HEK293 (cell line): ENCODE data around the gene LGALS1.

Experiments
- CTCF ChIA-PET: fragments of 350-600 bp; formaldehyde crosslinking; extraction: SDS; loops from one replicate; lab custom pipeline; 2021; ENCODE audit warnings: antibody characterized with exemption; lab: Yijun Ruan, JAX
- POLR2A ChIA-PET: fragments of 300-600 bp; formaldehyde crosslinking; extraction: SDS; loops from one replicate; lab custom pipeline; 2020; ENCODE audit warnings: antibody characterized with exemption, inconsistent platforms; lab: Yijun Ruan, JAX
- H3K27ac ChIP-seq: fragments of 200-500 bp; sonication (Bioruptor generic); 2 replicates; pipeline ENCODE4 v1.5.1; 2014; ENCODE audit warnings: low read depth, low read length, control low read depth, inconsistent platforms; ENCODE audit errors: extremely low read depth
- H3K36me3 ChIP-seq, 2 experiments: fragments of 200-500 bp in 1 of 2; sonication (Bioruptor generic) in 1 of 2; 1 replicate in 1 of 2; 2 replicates in 1 of 2; pipeline ENCODE4 v1.5.1; 2014 to 2017; ENCODE audit warnings: inconsistent platforms in 2 of 2, low read length in 2 of 2; ENCODE audit not compliant: control insufficient read depth in 2 of 2, insufficient read depth in 1 of 2
- H3K4me1 ChIP-seq: fragments of 200-500 bp; sonication (Bioruptor generic); 2 replicates; pipeline ENCODE4 v1.5.1; 2014; ENCODE audit warnings: mild to moderate bottlenecking, low read length, inconsistent platforms; ENCODE audit not compliant: control insufficient read depth, insufficient read depth
- H3K4me3 ChIP-seq: 2 replicates; pipeline ENCODE4 v1.5.1; 2011; ENCODE audit warnings: low read depth, mild to moderate bottlenecking, control low read depth, low read length, moderate library complexity
- H3K9me3 ChIP-seq: fragments of 200-500 bp; sonication (Bioruptor generic); 2 replicates; pipeline ENCODE4 v1.5.1; 2014; ENCODE audit warnings: low read depth, low read length, inconsistent platforms; ENCODE audit not compliant: control insufficient read depth, insufficient read depth
- HOXA7 ChIP-seq: sonication (generic); formaldehyde crosslinking; IDR thresholded peaks from 2 replicates; pipeline ENCODE4 v1.8.1; 2022; ENCODE audit warnings: missing genetic modification reagents, borderline replicate concordance
- HOXC10 ChIP-seq: sonication (generic); formaldehyde crosslinking; IDR thresholded peaks from 2 replicates; pipeline ENCODE4 v1.8.1; 2023; ENCODE audit warnings: mild to moderate bottlenecking, missing genetic modification reagents
- KLF1 ChIP-seq: fragments of 450-650 bp; formaldehyde crosslinking; IDR thresholded peaks from 2 replicates; pipeline ENCODE4 v1.5.1; 2016; ENCODE audit warnings: missing biosample characterization, missing genetic modification characterization
- PRDM1 ChIP-seq: fragments of 450-650 bp; formaldehyde crosslinking; IDR thresholded peaks from 2 replicates; pipeline ENCODE4; 2016; ENCODE audit warnings: missing biosample characterization, missing genetic modification characterization
- ZNF112 ChIP-seq: fragments of 450-650 bp; formaldehyde crosslinking; IDR thresholded peaks from 2 replicates; pipeline ENCODE4 v1.5.0; 2017; ENCODE audit warnings: missing biosample characterization, missing genetic modification characterization
- ZNF114 ChIP-seq: fragments of 450-650 bp; formaldehyde crosslinking; IDR thresholded peaks from 2 replicates; pipeline ENCODE4 v1.5.0; 2017; ENCODE audit warnings: missing biosample characterization, missing genetic modification characterization
- ZNF223 ChIP-seq: fragments of 450-650 bp; formaldehyde crosslinking; IDR thresholded peaks from 2 replicates; pipeline ENCODE4 v1.5.1; 2016; ENCODE audit warnings: missing biosample characterization, missing genetic modification characterization
- ZNF366 ChIP-seq: fragments of 450-650 bp; formaldehyde crosslinking; conservative IDR thresholded peaks from 2 replicates; pipeline ENCODE4 v1.5.1; 2016; ENCODE audit warnings: missing biosample characterization, missing genetic modification characterization
- ZNF404 ChIP-seq: fragments of 450-650 bp; formaldehyde crosslinking; IDR thresholded peaks from 2 replicates; pipeline ENCODE4 v1.5.1; 2017; ENCODE audit warnings: missing biosample characterization, missing genetic modification characterization
- ZNF521 ChIP-seq: fragments of 450-650 bp; formaldehyde crosslinking; IDR thresholded peaks from 2 replicates; pipeline ENCODE4 v1.5.1; 2017; ENCODE audit warnings: missing biosample characterization, mild to moderate bottlenecking, missing genetic modification characterization
- ZNF529 ChIP-seq: fragments of 450-650 bp; formaldehyde crosslinking; IDR thresholded peaks from 2 replicates; pipeline ENCODE4 v1.5.1; 2017; ENCODE audit warnings: missing genetic modification characterization, missing biosample characterization; ENCODE audit not compliant: insufficient replicate concordance
- ZNF544 ChIP-seq: fragments of 450-650 bp; formaldehyde crosslinking; IDR thresholded peaks from 2 replicates; pipeline ENCODE4 v1.5.0; 2017; ENCODE audit warnings: missing biosample characterization, missing genetic modification characterization
- ZNF555 ChIP-seq: fragments of 450-650 bp; formaldehyde crosslinking; conservative IDR thresholded peaks from 2 replicates; pipeline ENCODE4 v1.5.1; 2017; ENCODE audit warnings: missing biosample characterization, mild to moderate bottlenecking, missing genetic modification characterization, inconsistent platforms
- TF ChIP-seq, protein P1 (sequence below): fragments of 450-650 bp; formaldehyde crosslinking; IDR thresholded peaks from 2 replicates; pipeline ENCODE4 v1.5.1; 2016; ENCODE audit warnings: missing biosample characterization, missing genetic modification characterization, low read depth
- TF ChIP-seq, protein P2 (sequence below): fragments of 450-650 bp; formaldehyde crosslinking; IDR thresholded peaks from 2 replicates; pipeline ENCODE4 v1.5.1; 2016; ENCODE audit warnings: missing biosample characterization, missing genetic modification characterization
- TF ChIP-seq, protein P3 (sequence below): fragments of 450-650 bp; formaldehyde crosslinking; IDR thresholded peaks from 2 replicates; pipeline ENCODE4 v1.5.1; 2017; ENCODE audit warnings: missing biosample characterization, missing genetic modification characterization
- TF ChIP-seq, protein P4 (sequence below): fragments of 450-650 bp; formaldehyde crosslinking; IDR thresholded peaks from 2 replicates; pipeline ENCODE4 v1.5.1; 2016; ENCODE audit warnings: missing biosample characterization, missing genetic modification characterization
- TF ChIP-seq, protein P5 (sequence below): fragments of 450-650 bp; formaldehyde crosslinking; IDR thresholded peaks from 2 replicates; pipeline ENCODE4 v1.5.1; 2016; ENCODE audit warnings: missing biosample characterization, missing genetic modification characterization
- TF ChIP-seq, protein P6 (sequence below): fragments of 450-650 bp; formaldehyde crosslinking; IDR thresholded peaks from 2 replicates; pipeline ENCODE4 v1.5.0; 2017; ENCODE audit warnings: missing biosample characterization, missing genetic modification characterization, borderline replicate concordance

LGALS1 gene

DNA sequence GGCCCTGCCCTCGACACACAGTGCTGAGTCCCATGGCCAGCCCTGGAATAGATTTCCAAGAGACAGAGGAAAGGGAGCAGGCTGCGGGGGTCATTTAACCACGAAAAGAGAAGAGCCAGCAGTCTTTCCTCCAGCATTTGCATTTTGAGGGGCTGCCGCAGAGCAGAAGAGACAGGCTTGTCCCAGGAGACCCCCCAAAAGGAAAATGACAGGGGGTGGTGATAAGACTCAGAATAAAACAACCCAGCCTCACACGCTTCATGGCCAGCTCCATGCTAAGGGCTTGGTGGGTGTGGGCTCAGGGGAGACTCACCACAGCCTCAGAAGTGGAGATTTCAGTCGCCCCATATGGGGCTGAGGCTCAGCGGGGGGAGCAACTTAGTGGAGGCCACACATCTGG lies 38.3 kb downstream of the LGALS1 start:
- no peak overlapping the region for H3K27ac ChIP-seq
- CTCF ChIA-PET, result interaction anchor here (0.6 kb wide), 1 partner anchor 56 kb away, joined by 4 read pairs; no protein-coding TSS in a partner anchor
- POLR2A ChIA-PET, result interaction anchor here (0.6 kb wide), 1 partner anchor 16 kb away, joined by 4 read pairs; no protein-coding TSS in a partner anchor
- H3K9me3 ChIP-seq, result no peaks in the 10 kb centered on the region
- H3K4me3 ChIP-seq, result no peak overlapping the region
- no peaks in the 10 kb centered on the region for H3K4me1 ChIP-seq
- H3K36me3 ChIP-seq, result no peaks in the 10 kb centered on the region; a peak in 1 of 3 replicates
- TF ChIP-seq, protein P1, sequence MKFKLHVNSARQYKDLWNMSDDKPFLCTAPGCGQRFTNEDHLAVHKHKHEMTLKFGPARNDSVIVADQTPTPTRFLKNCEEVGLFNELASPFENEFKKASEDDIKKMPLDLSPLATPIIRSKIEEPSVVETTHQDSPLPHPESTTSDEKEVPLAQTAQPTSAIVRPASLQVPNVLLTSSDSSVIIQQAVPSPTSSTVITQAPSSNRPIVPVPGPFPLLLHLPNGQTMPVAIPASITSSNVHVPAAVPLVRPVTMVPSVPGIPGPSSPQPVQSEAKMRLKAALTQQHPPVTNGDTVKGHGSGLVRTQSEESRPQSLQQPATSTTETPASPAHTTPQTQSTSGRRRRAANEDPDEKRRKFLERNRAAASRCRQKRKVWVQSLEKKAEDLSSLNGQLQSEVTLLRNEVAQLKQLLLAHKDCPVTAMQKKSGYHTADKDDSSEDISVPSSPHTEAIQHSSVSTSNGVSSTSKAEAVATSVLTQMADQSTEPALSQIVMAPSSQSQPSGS (tag by site-specific recombination), result no peak
- no peak for TF ChIP-seq ZNF223 (tag by site-specific recombination)
- no peak for TF ChIP-seq ZNF404
- TF ChIP-seq, protein P2, sequence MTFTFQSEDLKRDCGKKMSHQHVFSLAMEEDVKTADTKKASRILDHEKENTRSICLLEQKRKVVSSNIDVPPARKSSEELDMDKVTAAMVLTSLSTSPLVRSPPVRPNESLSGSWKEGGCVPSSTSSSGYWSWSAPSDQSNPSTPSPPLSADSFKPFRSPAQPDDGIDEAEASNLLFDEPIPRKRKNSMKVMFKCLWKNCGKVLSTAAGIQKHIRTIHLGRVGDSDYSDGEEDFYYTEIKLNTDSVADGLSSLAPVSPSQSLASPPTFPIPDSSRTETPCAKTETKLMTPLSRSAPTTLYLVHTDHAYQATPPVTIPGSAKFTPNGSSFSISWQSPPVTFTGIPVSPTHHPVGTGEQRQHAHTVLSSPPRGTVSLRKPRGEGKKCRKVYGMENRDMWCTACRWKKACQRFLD (tag by site-specific recombination), result no peak
- no peak for TF ChIP-seq ZNF114 (tag by site-specific recombination)
- TF ChIP-seq, protein P3, sequence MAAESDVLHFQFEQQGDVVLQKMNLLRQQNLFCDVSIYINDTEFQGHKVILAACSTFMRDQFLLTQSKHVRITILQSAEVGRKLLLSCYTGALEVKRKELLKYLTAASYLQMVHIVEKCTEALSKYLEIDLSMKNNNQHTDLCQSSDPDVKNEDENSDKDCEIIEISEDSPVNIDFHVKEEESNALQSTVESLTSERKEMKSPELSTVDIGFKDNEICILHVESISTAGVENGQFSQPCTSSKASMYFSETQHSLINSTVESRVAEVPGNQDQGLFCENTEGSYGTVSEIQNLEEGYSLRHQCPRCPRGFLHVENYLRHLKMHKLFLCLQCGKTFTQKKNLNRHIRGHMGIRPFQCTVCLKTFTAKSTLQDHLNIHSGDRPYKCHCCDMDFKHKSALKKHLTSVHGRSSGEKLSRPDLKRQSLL, result no peak
- TF ChIP-seq HOXA7 (CRISPR knock-in tag), result no peak
- no peak for TF ChIP-seq KLF1 (tag by site-specific recombination)
- no peak for TF ChIP-seq ZNF544 (tag by site-specific recombination)
- TF ChIP-seq, protein P4, sequence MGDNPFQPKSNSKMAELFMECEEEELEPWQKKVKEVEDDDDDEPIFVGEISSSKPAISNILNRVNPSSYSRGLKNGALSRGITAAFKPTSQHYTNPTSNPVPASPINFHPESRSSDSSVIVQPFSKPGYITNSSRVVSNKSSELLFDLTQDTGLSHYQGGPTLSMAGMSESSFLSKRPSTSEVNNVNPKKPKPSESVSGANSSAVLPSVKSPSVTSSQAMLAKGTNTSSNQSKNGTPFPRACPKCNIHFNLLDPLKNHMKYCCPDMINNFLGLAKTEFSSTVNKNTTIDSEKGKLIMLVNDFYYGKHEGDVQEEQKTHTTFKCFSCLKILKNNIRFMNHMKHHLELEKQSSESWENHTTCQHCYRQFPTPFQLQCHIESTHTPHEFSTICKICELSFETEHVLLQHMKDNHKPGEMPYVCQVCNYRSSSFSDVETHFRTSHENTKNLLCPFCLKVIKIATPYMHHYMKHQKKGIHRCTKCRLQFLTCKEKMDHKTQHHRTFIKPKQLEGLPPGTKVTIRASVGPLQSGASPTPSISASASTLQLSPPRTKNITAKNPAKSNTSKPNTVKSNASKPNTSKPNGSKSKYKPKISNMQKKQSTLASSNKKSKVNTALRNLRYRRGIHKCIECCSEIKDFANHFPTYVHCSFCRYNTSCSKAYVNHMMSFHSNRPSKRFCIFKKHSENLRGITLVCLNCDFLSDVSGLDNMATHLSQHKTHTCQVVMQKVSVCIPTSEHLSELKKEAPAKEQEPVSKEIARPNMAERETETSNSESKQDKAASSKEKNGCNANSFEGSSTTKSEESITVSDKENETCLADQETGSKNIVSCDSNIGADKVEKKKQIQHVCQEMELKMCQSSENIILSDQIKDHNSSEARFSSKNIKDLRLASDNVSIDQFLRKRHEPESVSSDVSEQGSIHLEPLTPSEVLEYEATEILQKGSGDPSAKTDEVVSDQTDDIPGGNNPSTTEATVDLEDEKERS (tag by site-specific recombination), result no peak
- TF ChIP-seq ZNF366 (tag by site-specific recombination), result no peak
- no peak for TF ChIP-seq PRDM1 (tag by site-specific recombination)
- TF ChIP-seq ZNF555 (tag by site-specific recombination), result no peak
- TF ChIP-seq, protein P5, sequence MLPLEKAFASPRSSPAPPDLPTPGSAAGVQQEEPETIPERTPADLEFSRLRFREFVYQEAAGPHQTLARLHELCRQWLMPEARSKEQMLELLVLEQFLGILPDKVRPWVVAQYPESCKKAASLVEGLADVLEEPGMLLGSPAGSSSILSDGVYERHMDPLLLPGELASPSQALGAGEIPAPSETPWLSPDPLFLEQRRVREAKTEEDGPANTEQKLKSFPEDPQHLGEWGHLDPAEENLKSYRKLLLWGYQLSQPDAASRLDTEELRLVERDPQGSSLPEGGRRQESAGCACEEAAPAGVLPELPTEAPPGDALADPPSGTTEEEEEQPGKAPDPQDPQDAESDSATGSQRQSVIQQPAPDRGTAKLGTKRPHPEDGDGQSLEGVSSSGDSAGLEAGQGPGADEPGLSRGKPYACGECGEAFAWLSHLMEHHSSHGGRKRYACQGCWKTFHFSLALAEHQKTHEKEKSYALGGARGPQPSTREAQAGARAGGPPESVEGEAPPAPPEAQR (tag by site-specific recombination), result no peak
- TF ChIP-seq, protein P6, sequence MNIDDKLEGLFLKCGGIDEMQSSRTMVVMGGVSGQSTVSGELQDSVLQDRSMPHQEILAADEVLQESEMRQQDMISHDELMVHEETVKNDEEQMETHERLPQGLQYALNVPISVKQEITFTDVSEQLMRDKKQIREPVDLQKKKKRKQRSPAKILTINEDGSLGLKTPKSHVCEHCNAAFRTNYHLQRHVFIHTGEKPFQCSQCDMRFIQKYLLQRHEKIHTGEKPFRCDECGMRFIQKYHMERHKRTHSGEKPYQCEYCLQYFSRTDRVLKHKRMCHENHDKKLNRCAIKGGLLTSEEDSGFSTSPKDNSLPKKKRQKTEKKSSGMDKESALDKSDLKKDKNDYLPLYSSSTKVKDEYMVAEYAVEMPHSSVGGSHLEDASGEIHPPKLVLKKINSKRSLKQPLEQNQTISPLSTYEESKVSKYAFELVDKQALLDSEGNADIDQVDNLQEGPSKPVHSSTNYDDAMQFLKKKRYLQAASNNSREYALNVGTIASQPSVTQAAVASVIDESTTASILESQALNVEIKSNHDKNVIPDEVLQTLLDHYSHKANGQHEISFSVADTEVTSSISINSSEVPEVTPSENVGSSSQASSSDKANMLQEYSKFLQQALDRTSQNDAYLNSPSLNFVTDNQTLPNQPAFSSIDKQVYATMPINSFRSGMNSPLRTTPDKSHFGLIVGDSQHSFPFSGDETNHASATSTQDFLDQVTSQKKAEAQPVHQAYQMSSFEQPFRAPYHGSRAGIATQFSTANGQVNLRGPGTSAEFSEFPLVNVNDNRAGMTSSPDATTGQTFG (tag by site-specific recombination), result no peak
- no peak for TF ChIP-seq ZNF112 (tag by site-specific recombination)
- no peak for TF ChIP-seq ZNF529
- TF ChIP-seq ZNF521, result no peak
- no peak for TF ChIP-seq HOXC10 (CRISPR knock-in tag)
